Jurkat, Clone E6-1 (cell line): Measurements from ENCODE around the gene SARM1.

Source experiments
- DNase-seq: peaks from one replicate; pipeline ENCODE4 v3.0.0-alpha.2; 2011; ENCODE audit warnings: low read depth, low spot score
- H3K4me3 ChIP-seq: 2 replicates; pipeline ENCODE4 v1.5.1; 2011; ENCODE audit warnings: mild to moderate bottlenecking, low read length, control low read depth, moderate library complexity

Gene SARM1

DNA sequence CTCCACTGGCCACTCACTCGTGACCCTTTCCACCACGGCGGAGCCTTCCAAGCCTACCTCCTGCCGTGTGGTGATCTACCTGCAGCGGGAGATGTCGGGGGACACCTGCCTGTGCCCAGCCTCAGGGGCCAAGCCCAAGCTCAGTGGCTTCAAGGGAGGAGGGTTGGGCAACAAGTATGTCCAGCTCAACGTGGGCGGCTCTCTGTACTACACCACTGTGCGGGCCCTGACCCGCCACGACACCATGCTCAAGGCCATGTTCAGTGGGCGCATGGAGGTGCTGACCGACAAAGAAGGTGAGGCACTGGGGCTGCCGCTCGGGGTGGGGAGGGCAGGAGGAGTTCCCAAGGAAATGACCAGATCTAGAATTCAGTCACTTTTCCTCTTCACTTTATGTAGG lies 32.1 kb upstream of the SARM1 start:
- no peak overlapping the region for H3K4me3 ChIP-seq
- no peak for DNase-seq

DNA sequence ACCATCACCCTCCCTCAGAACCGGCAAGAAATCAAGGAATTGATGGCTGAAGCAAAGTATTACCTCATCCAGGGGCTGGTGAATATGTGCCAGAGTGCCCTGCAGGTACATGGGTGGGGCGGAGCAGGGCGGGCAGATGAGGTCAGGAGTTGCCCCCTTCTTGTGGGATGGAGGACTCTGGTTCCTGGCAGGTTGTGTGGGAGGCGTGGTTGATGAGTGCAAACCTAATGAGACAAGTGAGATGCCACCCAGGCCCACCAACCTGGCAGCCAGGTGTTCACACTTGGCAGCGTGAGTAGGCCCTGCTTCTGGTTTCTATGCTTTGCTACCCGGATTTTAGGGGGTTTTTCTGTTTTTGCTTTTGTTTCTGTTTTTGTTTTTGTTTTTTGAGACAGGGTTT lies 31.1 kb upstream of the SARM1 start:
- DNase-seq = no peak
- H3K4me3 ChIP-seq = no peak overlapping the region

DNA sequence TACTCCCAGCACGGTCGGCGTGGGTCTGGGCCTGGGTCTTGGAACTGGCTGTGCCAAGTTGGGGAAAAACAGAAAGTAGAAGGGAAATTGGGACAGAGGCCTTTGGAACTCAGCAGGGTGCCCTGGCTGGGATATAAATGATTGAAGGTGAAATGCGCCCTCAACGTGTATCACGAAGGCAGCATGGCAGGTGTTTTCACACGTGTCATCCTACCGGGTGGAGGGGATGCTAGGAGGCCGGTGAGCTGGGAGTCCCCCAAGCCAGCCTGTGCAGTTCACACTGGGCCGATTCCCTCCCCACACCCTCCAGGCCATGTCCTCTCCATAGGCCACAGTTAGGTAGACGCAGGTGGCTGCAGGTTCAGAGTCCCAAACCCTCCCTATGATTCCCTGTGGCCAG lies 30.0 kb upstream of the SARM1 start:
- H3K4me3 ChIP-seq = no peak overlapping the region
- no peak for DNase-seq

DNA sequence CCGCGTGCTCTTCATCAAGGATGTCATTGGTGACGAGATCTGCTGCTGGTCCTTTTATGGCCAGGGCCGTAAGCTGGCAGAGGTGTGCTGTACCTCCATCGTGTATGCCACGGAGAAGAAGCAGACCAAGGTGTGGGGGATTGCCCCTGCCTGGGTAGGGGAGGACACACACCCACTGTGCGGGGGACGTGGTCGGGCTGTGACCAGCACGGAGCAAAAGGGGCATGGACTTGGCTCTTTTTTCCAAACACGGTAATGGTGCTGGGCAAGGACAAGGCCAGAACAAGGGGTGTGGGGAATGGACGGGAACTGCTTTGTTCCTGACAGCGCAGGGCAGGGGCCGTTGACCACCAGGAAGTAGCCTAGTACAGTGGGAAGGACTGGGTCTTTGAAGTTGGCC lies 29.2 kb upstream of the SARM1 start:
- H3K4me3 ChIP-seq = no peak overlapping the region
- no peak for DNase-seq

DNA sequence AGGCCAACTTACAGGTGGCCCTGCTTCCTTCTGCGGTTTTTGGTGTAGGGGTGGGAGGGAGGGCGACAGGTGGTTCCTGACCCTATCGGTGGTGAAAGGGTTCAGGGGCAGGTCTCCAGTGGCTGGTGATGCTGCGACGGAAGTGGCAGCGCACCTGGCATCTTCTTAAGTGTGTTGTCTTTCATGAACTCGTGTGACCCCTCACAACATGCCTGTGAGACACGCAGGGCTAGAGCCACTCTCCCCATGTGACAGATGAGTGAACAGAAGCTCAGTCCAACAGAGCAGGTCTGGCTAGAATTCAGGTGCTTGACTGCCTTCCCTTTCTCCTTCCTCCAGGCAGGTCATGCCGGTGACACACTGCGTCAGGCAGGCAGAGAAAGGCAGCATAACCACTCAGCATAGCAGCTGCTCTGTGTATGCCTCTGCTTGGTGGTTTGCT lies 28.0 kb upstream of the SARM1 start:
- H3K4me3 ChIP-seq = no peak overlapping the region
- peak; percentile 93 for DNase-seq

DNA sequence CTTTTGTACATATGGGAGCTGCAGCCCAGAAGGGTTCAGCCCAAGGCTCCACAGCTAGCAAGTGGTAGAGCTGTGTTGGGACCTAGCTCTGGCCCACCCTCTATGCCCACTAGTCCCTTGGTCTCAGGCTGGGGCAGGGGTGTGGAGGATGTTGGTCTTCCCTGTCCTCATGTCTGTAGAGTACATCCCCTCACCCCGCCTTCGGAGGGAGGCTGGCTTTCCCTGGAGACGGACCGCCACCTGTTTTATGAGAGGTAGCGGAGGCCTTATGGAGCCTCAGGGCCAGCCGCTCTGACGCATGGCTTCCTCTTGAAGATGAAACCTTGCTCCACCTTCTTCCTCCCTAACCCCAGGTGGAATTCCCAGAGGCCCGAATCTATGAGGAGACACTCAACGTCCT lies 27.5 kb upstream of the SARM1 start:
- no peak overlapping the region for H3K4me3 ChIP-seq
- DNase-seq = no peak

DNA sequence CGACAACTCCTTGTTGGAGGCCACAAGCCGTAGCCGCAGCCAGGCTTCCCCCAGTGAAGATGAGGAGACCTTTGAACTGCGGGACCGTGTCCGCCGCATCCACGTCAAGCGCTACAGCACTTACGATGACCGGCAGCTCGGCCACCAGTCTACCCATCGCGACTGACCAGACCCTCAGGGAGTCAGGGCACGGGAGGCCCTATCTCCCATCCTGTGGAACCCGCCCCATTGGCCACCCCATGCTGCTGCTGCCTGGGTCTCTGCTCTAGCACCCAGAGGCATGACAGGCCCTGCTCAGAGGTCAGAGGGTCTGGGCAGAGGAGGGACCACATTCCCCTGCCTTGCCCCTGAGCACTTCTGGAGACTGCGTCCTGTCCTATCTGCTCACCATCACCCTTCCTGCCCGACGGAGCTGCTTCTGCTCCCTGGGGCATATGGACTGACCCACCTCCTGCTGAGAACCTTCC lies 27.0 kb upstream of the SARM1 start:
- DNase-seq = no peak
- no peak overlapping the region for H3K4me3 ChIP-seq

DNA sequence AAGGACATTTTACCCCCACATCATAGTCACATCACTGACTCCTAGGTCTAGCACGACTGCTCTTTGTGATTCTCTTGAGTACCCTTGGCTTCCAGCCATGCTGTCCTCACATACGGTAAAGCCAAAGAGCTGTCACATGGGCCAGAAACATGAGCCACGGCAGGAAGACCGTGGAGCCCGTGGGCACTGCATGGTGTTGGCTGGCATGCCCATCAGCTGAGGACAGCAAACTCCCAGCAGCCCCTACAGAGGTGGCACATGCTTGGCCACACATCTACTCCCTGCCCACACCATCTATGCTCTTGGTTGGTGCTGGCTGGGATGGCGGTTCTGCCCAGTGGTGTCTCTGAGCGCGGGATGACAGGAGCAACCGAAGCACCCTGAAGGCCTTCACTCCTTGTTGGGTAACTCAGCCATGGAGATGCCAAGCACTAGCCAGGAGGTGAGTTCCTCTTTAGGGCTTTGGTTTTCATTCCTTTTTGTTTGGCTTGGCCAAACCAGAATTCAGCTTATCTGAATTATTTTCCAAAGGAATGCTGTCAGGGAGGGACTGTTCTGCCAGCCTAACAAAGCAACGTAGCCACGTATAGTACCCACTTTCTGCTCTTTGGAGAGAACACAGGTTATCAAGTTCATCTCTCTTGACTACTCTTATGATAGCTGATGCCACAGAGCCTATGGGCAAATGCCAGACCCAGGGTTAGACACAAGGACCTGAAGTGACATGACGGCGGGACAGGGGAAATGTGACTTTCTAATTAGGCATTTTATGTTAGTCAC lies 25.9 kb upstream of the SARM1 start:
- H3K4me3 ChIP-seq = no peak overlapping the region
- no peak for DNase-seq

DNA sequence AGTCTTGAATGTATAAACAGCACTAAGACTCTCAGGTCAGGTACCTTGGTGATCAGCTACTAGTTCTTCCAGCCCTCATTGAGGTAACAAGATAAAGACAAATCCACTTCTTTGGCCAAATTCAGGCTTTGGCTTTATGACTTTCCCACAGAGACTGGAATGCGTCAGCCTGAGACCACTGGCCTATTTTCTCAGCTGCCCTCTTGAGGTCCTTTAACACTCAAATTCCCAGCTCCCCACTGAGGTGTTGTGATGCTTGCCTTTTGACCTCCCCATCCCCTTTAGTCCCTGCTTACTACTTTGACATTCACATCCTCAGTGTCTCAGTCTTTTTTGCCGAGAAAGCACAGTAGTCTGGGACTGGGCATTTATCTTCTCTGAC lies 25.3 kb upstream of the SARM1 start:
- DNase-seq = no peak

DNA sequence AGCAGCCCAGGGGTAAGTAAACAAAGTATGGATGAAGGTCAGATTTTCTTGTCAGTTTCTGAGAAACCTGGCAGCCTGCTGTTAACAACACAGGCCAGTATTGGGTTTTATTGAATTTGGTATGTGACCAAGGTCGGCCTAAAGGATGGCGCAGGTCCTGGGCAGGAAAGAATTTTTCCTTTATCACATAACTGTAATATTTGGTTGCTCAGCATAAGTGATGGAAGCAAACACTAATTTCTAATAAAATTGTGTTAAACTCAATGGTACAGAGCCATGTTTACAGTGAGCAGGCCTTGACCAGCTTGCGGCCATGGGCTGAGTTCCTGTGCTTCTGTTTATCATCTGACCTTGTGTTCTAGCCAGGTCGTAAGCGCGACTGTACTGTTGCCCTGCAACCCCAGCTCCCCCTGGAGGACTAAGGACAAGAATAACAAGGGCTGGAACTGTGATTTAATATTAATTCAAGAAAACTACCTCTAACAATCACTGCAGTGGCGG lies 24.7 kb upstream of the SARM1 start:
- H3K4me3 ChIP-seq = no peak overlapping the region
- no peak for DNase-seq

More for the DNA sequence above, 25.3 kb upstream of the SARM1 start:
- no peak overlapping the region for H3K4me3 ChIP-seq

DNA sequence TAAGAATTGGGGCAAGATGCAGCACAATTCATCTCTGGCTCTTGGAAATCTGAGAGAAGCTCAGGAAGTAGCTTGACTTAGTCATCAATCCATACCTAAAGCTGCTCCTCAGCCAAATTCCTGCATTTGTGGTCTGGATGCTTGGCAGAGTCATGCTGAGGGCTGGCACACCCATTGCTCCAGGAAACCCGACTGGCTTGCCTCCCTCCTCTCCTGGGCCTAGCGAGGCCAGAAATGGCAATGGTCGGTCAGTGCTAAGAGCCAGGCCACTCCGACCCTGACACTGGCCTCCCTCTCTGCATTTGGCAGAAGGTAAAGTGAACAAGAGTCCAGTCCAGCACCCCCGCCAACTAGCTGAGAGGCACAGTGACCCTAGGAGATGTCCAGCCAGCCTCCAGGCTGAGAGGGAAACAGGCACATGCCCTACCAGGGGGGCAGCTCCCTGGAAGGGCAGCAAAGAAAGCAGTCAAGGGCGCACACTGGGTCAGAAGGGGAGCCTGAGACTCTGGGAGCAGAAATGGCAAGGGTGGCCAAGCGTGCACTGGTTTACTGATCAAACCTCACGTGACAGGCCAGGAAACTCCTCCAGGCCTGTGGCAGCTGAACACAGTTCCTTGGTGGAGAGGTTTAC lies 24.1 kb upstream of the SARM1 start:
- no peak for DNase-seq
- H3K4me3 ChIP-seq = no peak overlapping the region

DNA sequence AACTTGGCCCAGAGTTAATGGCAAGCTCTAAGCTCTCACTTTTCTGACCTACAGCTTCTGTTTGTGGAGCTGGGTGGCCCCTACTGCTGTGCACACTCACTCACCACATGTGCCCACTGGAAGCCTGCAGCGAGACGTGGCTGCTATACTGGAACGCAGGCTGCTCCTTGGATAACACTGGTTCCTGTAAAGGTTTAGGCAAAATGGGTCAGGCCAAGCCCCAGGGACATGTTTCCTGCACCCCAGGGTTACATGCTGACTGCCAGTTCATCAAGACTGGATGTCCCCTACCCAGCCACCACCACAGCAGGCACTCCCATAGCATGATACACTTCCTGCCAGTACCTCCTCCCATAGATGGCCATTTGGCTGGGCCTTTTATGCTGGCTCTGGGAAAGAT lies 22.5 kb upstream of the SARM1 start:
- DNase-seq = no peak
- H3K4me3 ChIP-seq = no peak overlapping the region

DNA sequence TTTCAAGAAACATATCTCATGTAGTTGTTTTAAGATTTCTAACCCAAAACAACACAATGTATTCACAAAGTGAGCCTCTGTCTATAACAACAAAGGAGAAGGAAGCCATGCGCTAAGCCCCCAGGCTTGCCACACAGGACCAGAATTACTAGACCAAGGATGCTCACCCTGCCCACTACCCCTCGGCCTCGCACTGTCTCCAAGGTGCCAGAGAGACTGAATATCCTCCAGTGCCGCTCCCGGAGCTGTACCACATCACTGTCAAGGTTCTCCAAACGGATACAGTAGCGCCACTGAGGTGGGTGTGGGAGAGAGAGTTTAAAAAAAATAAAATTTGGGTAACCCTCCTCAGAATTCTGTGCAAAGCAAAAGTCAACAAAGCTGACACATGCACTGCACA lies 21.2 kb upstream of the SARM1 start:
- H3K4me3 ChIP-seq = no peak overlapping the region
- no peak for DNase-seq

DNA sequence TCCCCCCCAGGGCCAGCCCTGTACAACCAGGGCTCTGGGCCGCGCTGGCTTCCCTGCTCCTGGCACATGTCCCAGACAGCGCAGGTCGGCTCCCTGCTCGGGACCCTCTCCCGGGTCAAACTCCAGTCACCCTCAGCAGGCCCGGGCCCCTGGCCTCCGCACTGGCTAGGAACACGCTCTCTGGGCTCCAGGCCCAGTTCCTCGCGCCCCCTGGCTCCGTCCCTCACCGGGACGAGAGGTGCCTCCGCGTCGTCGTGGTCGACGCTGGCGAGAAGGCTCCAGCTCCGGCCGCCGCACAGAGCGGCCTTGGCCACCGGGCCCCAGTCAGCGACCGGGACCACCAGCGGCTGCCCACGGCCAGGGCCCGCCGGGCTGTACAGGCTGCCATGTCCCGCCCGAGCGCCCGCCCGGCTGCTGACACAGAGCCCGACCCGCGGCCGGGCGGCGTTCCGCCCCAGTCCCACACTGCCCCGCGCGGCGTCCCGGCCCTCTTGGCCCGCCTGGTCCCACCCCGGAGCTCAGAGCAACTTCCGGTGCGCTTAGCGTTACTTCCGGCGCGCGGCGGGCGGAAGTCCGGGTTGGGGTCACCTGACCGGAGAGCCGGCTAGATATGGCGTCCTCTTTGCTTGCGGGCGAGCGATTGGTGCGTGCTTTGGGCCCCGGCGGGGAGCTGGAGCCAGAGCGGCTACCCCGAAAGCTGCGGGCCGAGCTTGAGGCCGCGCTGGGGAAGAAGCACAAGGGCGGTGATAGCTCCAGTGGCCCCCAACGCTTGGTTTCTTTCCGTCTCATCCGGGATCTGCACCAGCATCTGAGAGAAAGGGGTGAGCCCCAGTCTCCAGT lies 14.2 kb upstream of the SARM1 start, which contains the start of gene POLDIP2:
Gene POLDIP2, minus strand, starts transcription at position 467 of the 840 bp plus-strand sequence. Its CDS starts 79 bp downstream, at position 388.
- peak; percentile 87 for DNase-seq
- peak within 1 kb of the TSS; percentile 84 for H3K4me3 ChIP-seq

DNA sequence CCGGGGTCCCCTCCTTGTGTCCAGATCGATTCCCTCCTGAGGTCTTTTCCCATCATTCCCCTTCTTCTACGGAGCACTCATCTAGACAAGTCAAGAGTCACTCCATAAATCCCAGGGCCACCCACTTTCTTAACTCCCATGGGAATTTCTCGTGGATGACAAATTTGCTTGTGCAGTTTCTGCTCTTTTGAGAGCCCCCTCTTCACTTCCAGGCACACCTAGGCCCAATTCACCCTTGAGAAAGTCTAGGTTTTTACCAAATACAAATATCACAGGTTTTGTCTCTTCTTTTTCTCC lies 13.6 kb upstream of the SARM1 start:
- peak overlapping the region; percentile 84 for H3K4me3 ChIP-seq
- no peak for DNase-seq

DNA sequence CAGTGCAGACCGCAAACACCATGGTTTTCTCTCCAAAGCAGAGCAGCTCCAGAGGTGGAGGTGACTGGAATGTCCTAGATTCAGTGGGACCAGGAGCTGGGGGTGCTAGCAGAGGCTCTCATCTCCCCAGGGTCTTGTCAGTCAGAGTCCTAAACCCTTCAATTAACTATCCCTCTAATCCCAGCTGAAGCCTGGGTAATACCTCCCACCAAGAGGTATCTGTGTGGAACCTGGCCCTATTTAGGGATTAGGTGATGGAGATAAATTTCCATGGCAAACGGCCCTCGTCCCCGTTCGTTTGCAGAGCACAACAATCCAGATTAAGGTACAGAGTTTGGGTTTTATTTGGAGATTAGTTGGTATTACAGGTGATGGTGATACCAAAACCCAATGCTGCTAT lies 8.3 kb upstream of the SARM1 start:
- H3K4me3 ChIP-seq = no peak overlapping the region
- no peak for DNase-seq

DNA sequence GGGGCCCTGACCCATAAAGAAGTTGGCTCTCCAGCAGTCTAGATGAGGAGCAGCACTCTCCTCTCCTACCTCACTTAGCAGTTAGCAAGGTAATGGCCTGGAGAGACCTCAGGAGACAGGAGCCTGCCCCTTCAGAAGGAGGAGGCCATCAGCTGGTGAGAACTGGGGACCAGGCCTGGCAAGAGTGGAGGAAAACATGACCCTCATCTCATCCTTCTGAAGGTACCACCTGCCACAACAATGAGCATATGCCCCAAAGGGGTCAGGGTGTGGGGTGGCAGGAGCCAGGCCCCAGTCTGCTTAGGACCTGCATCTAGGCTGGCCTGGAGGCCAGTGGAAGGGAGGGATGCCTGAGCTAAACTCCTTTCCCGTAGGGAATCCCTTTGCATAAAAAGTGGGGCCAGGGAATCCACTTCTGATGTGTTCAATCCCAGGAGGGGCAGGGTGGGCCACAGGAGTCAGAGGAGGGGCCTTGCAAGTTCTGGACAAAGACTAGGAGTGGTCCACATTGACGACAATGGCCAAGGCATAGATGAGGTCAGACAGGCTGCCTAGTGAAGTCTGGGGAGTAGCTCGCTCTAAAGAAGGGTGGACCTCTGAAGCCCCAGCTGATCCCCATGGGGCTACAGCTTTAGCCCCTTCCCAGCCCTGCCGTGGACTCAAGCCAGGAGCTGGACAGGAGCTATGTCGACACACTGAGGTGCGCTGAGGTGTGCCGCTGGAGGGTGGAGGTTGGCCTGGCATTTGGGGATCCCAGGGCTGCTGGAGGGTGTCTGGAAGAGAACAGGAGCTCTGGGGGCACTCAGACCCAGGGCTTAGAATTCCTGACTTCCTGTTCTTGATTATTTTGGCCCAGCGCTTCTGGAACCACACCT lies 7.5 kb upstream of the SARM1 start:
- DNase-seq = no peak
- no peak overlapping the region for H3K4me3 ChIP-seq

DNA sequence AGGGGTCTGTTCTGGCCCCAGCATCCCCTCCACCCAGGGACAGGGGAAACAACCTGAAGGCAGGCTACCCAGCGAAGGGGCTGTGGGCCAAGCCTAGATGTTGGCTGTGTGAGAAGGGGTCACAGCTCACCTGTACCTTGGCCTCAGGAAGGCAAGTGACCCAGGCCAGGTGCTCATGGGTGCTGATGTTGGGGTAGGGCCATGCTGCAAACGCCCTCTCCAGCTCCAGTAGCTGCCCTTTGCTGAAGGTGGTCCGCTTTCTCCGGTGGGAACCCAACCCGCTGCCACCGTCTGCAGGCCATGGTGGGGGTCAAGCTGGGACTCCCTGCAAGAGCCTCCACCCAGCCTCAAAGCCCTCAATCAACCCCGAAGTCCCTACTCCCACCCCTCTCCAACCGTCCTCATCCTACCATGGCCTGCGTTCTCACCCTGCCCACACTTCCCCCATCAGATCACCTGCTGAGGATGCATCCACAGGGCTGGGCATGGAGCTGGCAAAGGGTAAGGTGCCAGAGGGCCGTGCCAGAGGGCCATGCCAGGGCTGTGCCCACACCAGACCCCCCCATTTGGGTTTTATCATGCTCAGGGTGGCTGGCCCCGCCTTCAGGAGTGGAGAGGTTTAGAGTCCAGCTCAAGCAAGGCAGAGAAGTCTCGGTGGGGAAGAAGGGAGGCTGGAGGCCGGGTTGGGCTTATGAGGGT lies 6.7 kb upstream of the SARM1 start, which contains the start of gene SEBOX:
Gene SEBOX, minus strand, starts transcription at position 535 of the 699 bp plus-strand sequence. Its CDS starts 48 bp downstream, at position 487.
- no peak within 1 kb of the TSS for H3K4me3 ChIP-seq
- DNase-seq = no peak
